ENCODE data around the gene ZNF148.

DNA sequence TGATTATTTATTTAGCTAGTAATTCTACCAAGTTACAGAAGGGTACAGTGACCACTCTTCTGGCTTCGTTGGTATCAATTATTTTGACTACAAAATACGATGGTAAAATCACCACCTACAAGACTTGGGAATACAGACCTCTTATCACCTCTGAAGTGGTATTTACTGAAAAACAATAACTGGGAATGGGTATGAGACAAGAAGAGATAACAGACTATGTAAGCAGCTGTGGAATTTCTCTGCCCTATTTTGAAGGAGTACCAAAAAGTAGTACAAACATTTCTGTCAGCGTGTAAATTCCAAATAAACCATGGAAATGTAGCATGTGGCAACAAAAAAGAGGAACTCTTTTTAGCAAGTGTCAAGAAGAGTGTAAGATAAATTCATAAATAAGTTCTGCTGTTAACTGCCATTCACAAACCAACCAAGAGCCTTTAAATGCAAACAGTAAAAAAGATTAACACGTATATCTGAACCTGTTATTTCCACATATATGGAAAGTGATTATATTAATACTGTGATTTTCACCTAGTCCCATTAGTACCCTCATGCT, 85.6 kb downstream of the ZNF148 start:
- TF ChIP-seq, protein P1, sequence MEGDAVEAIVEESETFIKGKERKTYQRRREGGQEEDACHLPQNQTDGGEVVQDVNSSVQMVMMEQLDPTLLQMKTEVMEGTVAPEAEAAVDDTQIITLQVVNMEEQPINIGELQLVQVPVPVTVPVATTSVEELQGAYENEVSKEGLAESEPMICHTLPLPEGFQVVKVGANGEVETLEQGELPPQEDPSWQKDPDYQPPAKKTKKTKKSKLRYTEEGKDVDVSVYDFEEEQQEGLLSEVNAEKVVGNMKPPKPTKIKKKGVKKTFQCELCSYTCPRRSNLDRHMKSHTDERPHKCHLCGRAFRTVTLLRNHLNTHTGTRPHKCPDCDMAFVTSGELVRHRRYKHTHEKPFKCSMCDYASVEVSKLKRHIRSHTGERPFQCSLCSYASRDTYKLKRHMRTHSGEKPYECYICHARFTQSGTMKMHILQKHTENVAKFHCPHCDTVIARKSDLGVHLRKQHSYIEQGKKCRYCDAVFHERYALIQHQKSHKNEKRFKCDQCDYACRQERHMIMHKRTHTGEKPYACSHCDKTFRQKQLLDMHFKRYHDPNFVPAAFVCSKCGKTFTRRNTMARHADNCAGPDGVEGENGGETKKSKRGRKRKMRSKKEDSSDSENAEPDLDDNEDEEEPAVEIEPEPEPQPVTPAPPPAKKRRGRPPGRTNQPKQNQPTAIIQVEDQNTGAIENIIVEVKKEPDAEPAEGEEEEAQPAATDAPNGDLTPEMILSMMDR (IDR thresholded peaks at IDR 0.05; ENCODE audit: insufficient read depth, low read depth, low read length) = no peak
- TF ChIP-seq EZH2 (IDR thresholded peaks at IDR 0.05; ENCODE audit: insufficient read depth, low read length) = no peak

Measured in astrocyte (in vitro differentiated cells and primary cell).